Urinary bladder (tissue), 4 donors: ENCODE results near the gene CEBPE. TPM values are rescaled to one million over a fixed set of nuclear protein-coding genes. Genes with fewer than 3 reads are reported as not detected.

Experiments used
- DNase-seq: peaks from one replicate; pipeline ENCODE4 v3.0.0-alpha.2; 2015; ENCODE audit errors: extremely low spot score
- H3K27ac ChIP-seq: one replicate; pipeline ENCODE4 v1.5.1; 2013; ENCODE audit warnings: low read depth, mild to moderate bottlenecking, moderate library complexity
- H3K36me3 ChIP-seq: one replicate; pipeline ENCODE4 v1.6.1; 2013; ENCODE audit warnings: mild to moderate bottlenecking, moderate library complexity; ENCODE audit not compliant: insufficient read depth
- H3K4me1 ChIP-seq: one replicate; pipeline ENCODE4 v1.6.1; 2013; ENCODE audit warnings: mild to moderate bottlenecking, moderate library complexity; ENCODE audit not compliant: insufficient read depth
- H3K4me3 ChIP-seq: one replicate; pipeline ENCODE4 v1.5.1; 2013; ENCODE audit warnings: low read depth, low read length
- WGBS: extraction: QIAGEN DNeasy Blood & Tissue Kit; methylation state at CpG from one replicate; pipeline ENCODE4 v1.1.7; 2013; 5-methylcytosine and 5-hydroxymethylcytosine counted together
- polyA plus RNA-seq: library from polyadenylated mRNA; stranded (reverse); fragments of 200-250 nt; gene quantifications from one replicate; pipeline ENCODE4 v1.2.3, GENCODE V29; 2013
- total RNA-seq: library from RNA; depleted of rRNA; stranded (reverse); fragments of >200 nt; gene quantifications from one replicate; pipeline ENCODE4 v1.2.3, GENCODE V29; 2014
- donor health status: healthy with polysubstance abuse.
- donor health status: healthy.

CEBPE gene
- total and polyA plus RNA-seq, 2 donors = 0.06 TPM; not detected in 1

DNA sequence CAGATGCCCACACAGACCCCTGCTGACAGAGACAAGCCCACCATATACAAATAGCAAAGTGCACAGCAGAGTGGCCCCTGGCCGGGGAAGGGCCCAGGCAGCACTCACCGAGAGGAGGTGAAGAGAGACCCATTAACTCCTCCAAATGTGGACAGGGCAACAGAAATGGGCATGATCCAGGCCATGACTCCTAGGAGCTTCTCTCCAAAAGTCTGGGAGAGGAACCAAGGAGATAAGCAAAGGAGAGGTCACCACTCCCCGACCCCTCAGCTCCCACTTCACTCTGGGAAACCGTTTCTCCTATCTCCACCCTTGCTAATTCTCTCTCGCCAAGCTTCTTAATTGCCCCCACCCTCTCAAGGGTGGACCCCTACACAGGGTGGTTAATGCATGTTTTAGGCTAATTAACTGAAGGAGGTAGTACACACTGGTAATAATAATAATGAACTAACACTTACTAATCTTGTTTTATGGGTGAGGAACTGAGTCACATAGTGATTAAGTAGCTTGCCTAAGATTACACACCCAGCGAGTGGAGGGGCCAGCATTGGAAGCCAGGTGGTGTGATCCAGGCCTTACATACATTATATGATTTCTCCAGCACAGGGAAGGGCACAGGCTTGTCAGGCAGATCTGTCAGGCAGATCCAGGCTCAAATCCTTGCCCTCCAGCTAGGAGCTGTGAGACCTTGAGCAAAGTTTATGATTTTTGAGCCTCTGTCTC is 18.9 kb upstream of the CEBPE start:
- H3K4me3 ChIP-seq = no peak overlapping the region
- no peak for DNase-seq
- peaks cover 3% of the 10 kb centered on the region for H3K36me3 ChIP-seq
- WGBS = 83% methylated on average over 6 of the region's 6 CpGs
- H3K4me1 ChIP-seq = peaks cover 1% of the 10 kb centered on the region
- H3K27ac ChIP-seq = no peak overlapping the region

DNA sequence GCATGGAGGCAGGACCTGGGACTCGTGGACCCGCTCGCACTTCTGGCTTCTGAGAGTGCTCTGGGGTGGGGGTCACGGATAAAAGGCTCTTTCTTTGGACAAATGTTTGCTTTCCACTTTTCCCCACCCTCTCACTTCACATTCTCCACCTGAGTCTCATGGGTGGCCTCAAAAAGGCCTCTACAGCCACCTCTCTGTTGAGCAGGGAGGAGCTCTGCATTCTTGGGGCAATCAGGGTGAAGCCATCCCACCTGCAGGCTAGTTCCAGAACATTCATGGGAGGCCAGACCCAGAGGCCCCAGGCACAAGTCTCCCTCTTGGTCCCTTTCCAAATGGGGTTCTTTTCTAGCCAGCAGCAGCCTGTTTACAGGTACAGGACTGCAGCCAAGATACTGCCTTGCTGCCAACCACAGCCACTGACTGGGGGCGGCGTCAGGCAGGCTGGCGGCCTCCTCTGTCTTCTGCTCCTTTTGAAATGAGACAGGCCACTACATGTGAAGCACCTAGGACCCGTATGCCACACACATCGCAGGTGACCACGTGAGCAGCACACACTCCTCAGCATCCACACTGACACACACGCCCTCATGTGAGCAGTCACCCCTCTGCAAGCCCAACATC is 18.2 kb upstream of the CEBPE start:
- no peak for DNase-seq
- WGBS = 79% methylated on average over 11 of the region's 11 CpGs
- peaks cover 3% of the 10 kb centered on the region for H3K36me3 ChIP-seq
- peaks cover 1% of the 10 kb centered on the region for H3K4me1 ChIP-seq
- no peak overlapping the region for H3K4me3 ChIP-seq
- H3K27ac ChIP-seq = no peak overlapping the region

DNA sequence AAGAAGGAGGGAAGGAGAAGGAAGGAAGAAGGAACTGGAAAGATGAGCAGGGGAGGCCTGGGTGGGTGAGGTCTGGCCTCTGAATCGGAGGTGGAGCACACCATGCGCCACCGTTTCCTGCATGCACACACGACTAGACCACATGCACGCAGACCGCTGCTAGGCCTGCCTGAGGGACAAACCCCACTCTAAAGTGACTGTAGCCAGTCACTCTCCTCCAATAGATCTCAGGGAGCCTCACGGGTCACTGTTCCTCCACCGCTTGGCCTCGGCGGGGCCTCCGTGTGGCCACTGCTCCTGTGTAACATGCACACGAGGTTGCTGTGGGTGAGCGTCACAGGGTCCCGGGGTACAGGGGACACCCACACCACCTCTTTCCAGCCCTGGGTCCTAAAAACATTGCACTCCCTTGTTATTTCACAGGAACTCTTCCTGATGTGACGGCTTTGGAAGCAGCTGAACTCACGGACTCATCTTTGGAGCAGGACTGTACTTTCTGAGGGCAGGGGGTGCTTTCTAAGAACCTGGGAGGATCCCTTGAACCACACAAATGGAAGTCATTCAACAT is 17.6 kb upstream of the CEBPE start:
- Histone ChIP-seq H3K4me1 (peaks cover 1% of the 10 kb centered on the region), H3K27ac (no peak overlapping the region), H3K4me3 (no peak overlapping the region), H3K36me3 (peaks cover 3% of the 10 kb centered on the region)
- DNase-seq = no peak
- 90% methylated on average over 16 of the region's 16 CpGs for WGBS

DNA sequence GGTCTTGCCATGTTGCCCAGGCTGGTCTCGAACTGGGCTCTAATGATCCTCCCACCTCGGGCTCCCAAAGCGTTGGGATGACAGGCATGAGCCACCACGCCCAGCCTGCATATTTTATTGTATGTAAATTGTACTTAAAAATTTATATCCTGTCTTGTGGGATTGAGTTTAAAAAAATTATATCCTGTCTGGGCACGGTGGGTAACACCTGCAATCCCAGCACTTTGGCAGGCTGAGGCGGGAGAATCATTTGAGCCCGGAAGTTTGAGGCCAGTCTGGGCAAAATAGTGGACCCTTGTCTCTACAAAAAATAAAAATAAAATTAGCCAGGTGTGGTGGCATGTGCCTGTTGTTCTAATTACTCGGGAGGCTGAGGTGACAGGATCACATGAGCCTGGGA is 13.9 kb upstream of the CEBPE start:
- WGBS = 85% methylated on average over 8 of the region's 8 CpGs
- H3K27ac ChIP-seq = no peak overlapping the region
- DNase-seq = no peak
- no peaks in the 10 kb centered on the region for H3K4me1 ChIP-seq
- H3K4me3 ChIP-seq = no peak overlapping the region
- H3K36me3 ChIP-seq = no peaks in the 10 kb centered on the region

DNA sequence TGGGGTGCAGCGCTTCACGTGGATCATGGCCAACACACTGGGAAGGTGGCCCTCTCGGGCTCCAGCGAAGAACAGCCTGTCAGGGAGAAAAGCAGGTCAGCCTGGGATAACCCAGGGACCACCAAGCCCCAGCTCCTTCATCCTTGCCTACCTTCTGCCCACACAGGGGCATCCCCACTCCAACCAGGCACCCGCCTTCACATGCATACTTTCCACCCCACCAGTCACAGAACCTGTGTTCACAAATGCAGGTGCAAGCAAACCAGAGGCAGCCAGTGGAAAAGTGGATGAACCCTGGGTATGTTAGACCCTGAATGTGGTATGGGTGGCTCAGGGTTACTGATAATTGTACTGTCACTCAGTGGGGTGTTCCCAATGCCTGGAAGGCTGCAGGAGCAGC is 12.4 kb upstream of the CEBPE start:
- peaks cover 2% of the 10 kb centered on the region for H3K36me3 ChIP-seq
- DNase-seq = no peak
- H3K27ac ChIP-seq = no peak overlapping the region
- 91% methylated on average over 5 of the region's 5 CpGs for WGBS
- no peak overlapping the region for H3K4me3 ChIP-seq
- no peaks in the 10 kb centered on the region for H3K4me1 ChIP-seq

DNA sequence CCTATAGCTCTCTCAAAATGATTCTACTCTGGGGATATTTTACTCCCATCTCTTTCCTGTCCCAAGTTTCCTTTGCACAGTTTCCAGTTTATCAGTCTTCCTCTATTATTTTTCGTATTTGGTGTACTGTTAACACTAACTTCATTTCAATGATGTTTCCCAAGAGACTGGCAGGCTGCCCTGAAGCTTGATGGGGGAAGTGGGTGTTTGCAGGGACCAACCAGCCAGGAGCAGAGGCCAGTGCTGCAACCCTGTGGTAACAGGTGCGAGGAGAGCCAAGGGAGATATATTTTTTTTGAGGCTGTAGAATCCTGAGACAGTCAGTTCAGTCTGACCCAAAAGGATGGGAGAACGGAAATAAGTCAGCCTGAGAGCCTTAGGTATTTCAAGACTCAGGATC is 11.8 kb upstream of the CEBPE start:
- Histone ChIP-seq H3K36me3 (peaks cover 2% of the 10 kb centered on the region), H3K4me1 (no peaks in the 10 kb centered on the region), H3K27ac (no peak overlapping the region), H3K4me3 (no peak overlapping the region)
- no peak for DNase-seq
- 71% methylated on average over 3 of the region's 3 CpGs for WGBS

DNA sequence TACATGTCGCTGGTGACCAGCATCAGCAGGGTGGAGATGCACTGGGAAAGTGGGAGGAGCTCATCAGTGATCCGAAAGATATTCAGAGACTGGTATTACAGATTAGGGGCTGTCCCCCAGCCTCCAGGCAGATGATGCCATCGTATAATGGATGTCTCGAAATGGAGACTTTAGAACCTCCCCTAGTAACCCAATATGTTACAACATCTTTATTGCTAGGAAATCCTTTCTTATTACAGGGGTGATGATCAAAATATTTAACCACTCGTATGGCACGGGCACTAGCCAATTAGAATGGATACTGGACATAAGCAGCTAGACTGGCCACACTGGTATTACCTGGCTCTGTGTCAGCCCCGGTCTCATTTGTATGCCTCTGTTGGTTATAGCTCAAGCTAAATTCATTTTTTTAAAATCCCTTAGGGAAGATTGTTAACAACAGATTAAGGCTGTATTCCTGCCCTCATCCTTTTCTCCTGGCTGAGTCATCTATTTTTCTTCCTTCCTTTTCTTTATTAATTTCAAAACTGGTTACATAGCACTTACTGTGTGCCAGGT is 10.8 kb upstream of the CEBPE start:
- WGBS = 91% methylated on average over 7 of the region's 7 CpGs
- Histone ChIP-seq H3K4me1 (no peaks in the 10 kb centered on the region), H3K27ac (no peak overlapping the region), H3K36me3 (peaks cover 2% of the 10 kb centered on the region), H3K4me3 (no peak overlapping the region)
- no peak for DNase-seq

DNA sequence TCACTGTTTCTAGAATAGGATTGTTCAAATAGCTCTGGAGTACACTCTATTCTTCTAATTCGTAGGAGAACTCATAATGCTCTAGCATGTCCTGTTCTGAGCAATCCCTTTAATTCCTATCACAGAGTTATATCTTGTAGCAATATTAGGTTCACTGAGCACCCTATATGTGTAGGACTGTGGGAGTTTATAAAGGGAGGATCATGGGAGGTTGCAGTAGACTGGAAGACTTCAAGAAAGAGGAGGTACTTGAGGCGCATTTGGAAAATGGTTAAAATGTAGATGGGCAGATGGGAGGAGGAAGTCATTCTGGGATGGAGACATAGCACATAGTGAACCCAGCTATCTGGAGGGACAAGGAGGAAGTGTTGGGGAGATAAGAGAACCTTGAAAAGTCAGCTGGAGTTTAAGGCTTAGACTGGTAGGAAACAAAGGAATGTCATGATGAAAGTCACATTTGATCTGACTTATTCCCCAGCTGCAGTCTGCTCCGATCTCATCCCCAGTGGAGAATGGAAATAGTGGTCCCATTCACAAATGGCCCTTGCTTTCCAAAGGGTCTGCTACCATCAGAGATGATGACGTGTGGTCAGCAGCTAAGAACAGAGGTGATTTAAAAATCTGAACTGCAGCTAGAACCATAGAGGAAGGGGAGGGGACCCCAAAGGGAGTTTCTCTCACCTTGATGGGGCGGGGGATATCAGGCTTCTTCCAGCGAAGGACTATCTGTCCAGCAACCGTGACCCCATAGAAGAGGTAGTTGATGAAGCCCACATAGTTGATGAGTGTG is 10.1 kb upstream of the CEBPE start:
- Histone ChIP-seq H3K36me3 (peaks cover 2% of the 10 kb centered on the region), H3K27ac (no peak overlapping the region), H3K4me1 (no peaks in the 10 kb centered on the region), H3K4me3 (no peak overlapping the region)
- WGBS = 86% methylated on average over 7 of the region's 7 CpGs
- DNase-seq = no peak

DNA sequence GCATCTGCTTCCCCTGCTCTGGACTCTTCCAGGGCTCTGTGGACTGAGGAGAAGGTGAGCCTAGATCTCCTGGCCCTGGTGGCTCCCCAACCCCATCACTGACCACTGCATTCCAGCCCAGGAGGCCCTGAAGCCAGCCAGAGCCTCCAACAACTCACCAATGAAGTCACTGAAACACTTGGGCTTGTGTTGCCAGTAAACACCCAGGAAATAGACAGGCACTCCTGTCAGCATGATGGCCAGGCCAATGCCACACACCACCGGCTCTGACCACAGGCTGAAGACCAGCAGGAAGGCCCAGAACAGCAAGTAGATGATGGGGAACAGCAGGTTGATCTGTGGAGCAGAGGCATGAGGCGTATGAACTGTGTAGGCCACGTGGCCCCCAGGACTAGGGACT is 8.8 kb upstream of the CEBPE start:
- H3K27ac ChIP-seq = no peak overlapping the region
- H3K36me3 ChIP-seq = peaks cover 2% of the 10 kb centered on the region
- no peak overlapping the region for H3K4me3 ChIP-seq
- no peaks in the 10 kb centered on the region for H3K4me1 ChIP-seq
- no peak for DNase-seq
- 93% methylated on average over 3 of the region's 3 CpGs for WGBS

DNA sequence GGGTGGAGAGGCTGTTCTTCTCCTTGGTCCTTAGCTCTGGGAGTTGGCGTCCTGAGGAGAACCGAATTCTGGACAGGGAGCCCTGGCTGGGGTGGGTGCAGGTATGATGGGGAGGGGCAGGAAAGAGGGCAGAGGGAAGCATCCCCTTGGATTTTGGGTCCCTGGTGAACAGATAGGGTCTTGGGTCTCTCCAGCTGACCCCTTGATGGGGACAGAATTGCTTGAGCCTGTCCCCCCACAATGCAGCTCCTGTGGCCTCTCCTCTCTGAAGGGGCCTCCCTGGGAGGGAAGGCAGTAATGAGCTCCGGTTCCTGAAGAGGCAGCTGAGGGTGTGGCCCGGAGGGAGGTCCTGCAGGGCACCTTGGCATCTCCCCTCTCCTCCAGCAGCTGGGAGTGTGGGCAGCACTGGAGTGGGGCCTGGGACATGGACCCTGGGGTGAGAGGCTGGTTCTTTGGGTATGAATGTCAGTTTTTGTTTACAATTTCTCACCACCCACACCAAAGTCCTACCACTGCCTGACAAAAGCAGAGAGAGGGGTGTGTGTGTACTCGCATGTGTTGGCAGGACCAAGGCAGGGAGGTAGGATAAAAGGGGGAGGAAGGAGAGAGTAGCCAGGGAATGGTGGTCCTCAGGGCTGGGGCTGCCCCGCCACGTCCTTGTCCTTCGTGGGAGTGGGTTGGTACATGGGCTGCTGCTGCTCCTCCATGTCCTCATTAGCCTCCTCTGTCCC is 7.7 kb upstream of the CEBPE start:
- Histone ChIP-seq H3K36me3 (peaks cover 2% of the 10 kb centered on the region), H3K4me1 (no peaks in the 10 kb centered on the region), H3K27ac (no peak overlapping the region), H3K4me3 (no peak overlapping the region)
- no peak for DNase-seq
- WGBS = 89% methylated on average over 8 of the region's 8 CpGs

DNA sequence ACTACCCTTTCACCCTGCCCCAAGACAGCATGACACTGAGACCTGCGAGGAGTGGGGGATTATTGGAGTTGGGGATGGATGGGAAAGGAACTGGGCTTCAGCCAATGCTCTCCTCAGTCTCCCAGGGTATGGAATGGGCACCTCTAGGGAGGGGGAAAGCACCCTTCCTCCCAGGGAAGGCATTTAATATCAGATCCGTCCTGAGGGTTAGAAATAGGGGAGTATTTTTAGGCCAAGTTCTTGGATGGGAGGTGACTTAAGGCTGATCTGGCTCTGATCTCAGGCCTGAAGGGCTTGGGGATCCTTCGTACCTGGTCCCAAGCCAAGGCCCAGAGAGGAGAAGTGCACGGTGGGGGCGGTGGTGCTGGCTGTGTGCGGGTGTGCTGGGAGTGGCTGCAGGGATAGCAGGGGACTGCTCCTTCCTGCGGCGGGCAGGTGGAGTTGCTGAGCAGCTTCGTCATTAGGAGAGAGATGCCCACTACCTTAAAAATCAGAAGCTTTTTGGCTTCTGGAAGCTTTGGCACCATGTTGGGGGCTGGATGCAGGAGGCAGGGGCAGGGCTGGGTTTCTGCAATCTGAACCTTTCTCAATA is 7.0 kb upstream of the CEBPE start:
- H3K36me3 ChIP-seq = peaks cover 2% of the 10 kb centered on the region
- DNase-seq = no peak
- 62% methylated on average over 9 of the region's 9 CpGs for WGBS
- H3K4me1 ChIP-seq = no peaks in the 10 kb centered on the region
- no peak overlapping the region for H3K4me3 ChIP-seq
- no peak overlapping the region for H3K27ac ChIP-seq

DNA sequence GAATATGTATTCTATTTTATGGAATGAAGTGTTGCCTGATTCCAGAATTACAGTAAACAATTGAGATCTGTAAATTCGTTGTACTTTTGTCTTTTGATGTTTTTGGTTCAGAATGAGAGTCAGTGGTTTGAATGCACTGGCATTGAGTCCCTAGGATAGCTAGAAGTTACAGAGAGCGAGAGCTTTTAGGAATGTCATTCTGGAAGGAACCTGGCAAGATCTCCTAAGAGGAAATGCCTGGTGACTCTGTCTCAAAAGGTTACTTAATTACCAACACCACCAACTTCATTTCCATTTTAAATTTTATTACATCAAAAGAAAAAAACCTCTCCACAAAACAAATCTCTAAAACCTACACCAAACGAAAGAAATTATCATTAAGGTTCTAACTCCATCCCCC is 6.0 kb upstream of the CEBPE start:
- Histone ChIP-seq H3K4me1 (no peaks in the 10 kb centered on the region), H3K36me3 (peaks cover 2% of the 10 kb centered on the region), H3K27ac (no peak overlapping the region), H3K4me3 (no peak overlapping the region)
- WGBS = 69% methylated on average over 3 of the region's 3 CpGs
- no peak for DNase-seq
